HCT116 (cell line): ENCODE measurements around the gene GALNT18. TPM values are rescaled to one million over a fixed set of nuclear protein-coding genes. Genes with fewer than 3 reads are reported as not detected.

Experiments used
- ATAC-seq: fragments of 200-7000 bp; cut with Tn5 transposase; 2 replicates; pipeline ENCODE4 v1.9.1; 2020; ENCODE audit warnings: mild to moderate bottlenecking, moderate library complexity
- BruUV-seq: library from RNA; stranded (reverse); fragments of 400-500 nt; replicated peaks from 2 replicates; lab custom pipeline; 2021; lab: Mats Ljungman, UMichigan
- CTCF ChIA-PET: fragments of 300-600 bp; sonication (Branson Sonifier 250); formaldehyde crosslinking; loops from one replicate; lab custom pipeline; 2021; ENCODE audit warnings: antibody characterized with exemption; lab: Charles Lee
- POLR2A ChIA-PET: fragments of 300-600, 350-600 bp; sonication (Branson Sonifier 250); formaldehyde crosslinking; loops from one replicate; lab custom pipeline; 2021; ENCODE audit warnings: antibody characterized with exemption; lab: Charles Lee
- RAD21 ChIA-PET, 2 experiments: fragments of 300-600 bp; sonication (Branson Sonifier 250); formaldehyde crosslinking; loops; one replicate each; lab custom pipeline; 2023; ENCODE audit warnings: low total read pairs in 2 of 2; ENCODE audit not compliant: uncharacterized antibody in 2 of 2, unreplicated experiment in 2 of 2, low non-redundant PET in 1 of 2; lab: Charles Lee
- DNase-seq: peaks from one replicate; pipeline ENCODE4 v3.0.0-alpha.2; 2010; ENCODE audit warnings: low read depth, low spot score
- H2AFZ ChIP-seq: fragments of 200-600 bp; shearing (Covaris generic), sonication (generic); 2 replicates; pipeline ENCODE4 v1.6.1; 2017; ENCODE audit warnings: low read depth, mixed run types, mixed read lengths, antibody characterized with exemption, low read length; ENCODE audit not compliant: poor library complexity, severe bottlenecking
- H3K27ac ChIP-seq: 2 replicates; pipeline ENCODE4 v1.5.1; 2012; ENCODE audit warnings: low read depth, low read length
- H3K27me3 ChIP-seq: fragments of 200-600 bp; sonication (generic); 2 replicates; pipeline ENCODE4 v1.6.1; 2016; ENCODE audit warnings: mixed run types, low read length, mixed read lengths; ENCODE audit not compliant: insufficient read depth
- H3K36me3 ChIP-seq, 2 experiments: fragments of 200-500 bp in 1 of 2; fragments of 200-600 bp in 1 of 2; sonication (Bioruptor generic) in 1 of 2; sonication (generic) in 1 of 2; 2 replicates each; pipeline versions ENCODE4 v1.5.1 to v1.6.1; 2014 to 2016; ENCODE audit warnings: low read length in 2 of 2, inconsistent platforms in 1 of 2, mixed read lengths in 1 of 2, mixed run types in 1 of 2; ENCODE audit not compliant: insufficient read depth in 2 of 2, control insufficient read depth in 1 of 2
- H3K4me1 ChIP-seq, 2 experiments: fragments of 200-600 bp in 1 of 2; sonication (generic) in 1 of 2; 2 replicates each; pipeline versions ENCODE4 v1.5.1 to v1.6.1; 2012 to 2017; ENCODE audit warnings: low read length in 2 of 2, inconsistent platforms in 1 of 2, mild to moderate bottlenecking in 1 of 2, mixed read lengths in 1 of 2, mixed run types in 1 of 2, moderate library complexity in 1 of 2; ENCODE audit not compliant: insufficient read depth in 2 of 2, control insufficient read depth in 1 of 2
- H3K4me2 ChIP-seq: fragments of 200-600 bp; sonication (generic); 2 replicates; pipeline ENCODE4 v1.6.1; 2017; ENCODE audit warnings: mixed run types, low read length, mixed read lengths
- H3K4me3 ChIP-seq, 2 experiments: fragments of 200-600 bp in 1 of 2; sonication (generic) in 1 of 2; replicated peaks in 1 of 2; 2 replicates each; pipeline ENCODE4 v1.5.1; 2011 to 2016; ENCODE audit warnings: low read length in 2 of 2, control low read depth in 1 of 2, low read depth in 1 of 2, mild to moderate bottlenecking in 1 of 2, mixed read lengths in 1 of 2, mixed run types in 1 of 2
- H3K79me2 ChIP-seq: fragments of 200-600 bp; sonication (generic); 2 replicates; pipeline ENCODE4 v1.6.1; 2017; ENCODE audit warnings: mild to moderate bottlenecking, mixed run types, low read length, moderate library complexity, mixed read lengths; ENCODE audit not compliant: insufficient read depth
- H3K9ac ChIP-seq: fragments of 200-600 bp; sonication (generic); 2 replicates; pipeline ENCODE4 v1.6.1; 2016; ENCODE audit warnings: low read length, mixed read lengths
- H3K9me2 ChIP-seq: fragments of 200-600 bp; sonication (generic), shearing (Covaris generic); 2 replicates; pipeline ENCODE4 v1.6.1; 2017; ENCODE audit warnings: mixed run types, mild to moderate bottlenecking, moderate library complexity; ENCODE audit not compliant: insufficient read depth
- H3K9me3 ChIP-seq, 2 experiments: fragments of 200-500 bp in 1 of 2; fragments of 200-600 bp in 1 of 2; sonication (Bioruptor generic) in 1 of 2; sonication (generic) in 1 of 2; 2 replicates each; pipeline ENCODE4 v1.6.1; 2014 to 2017; ENCODE audit warnings: low read length in 2 of 2, mixed read lengths in 2 of 2, inconsistent platforms in 1 of 2, low read depth in 1 of 2, mild to moderate bottlenecking in 1 of 2, mixed run types in 1 of 2, moderate library complexity in 1 of 2; ENCODE audit not compliant: control insufficient read depth in 1 of 2, insufficient read depth in 1 of 2
- H4K20me1 ChIP-seq: fragments of 200-600 bp; sonication (generic), shearing (Covaris generic); 2 replicates; pipeline ENCODE4 v1.6.1; 2017; ENCODE audit warnings: mixed run types, mild to moderate bottlenecking, moderate library complexity; ENCODE audit not compliant: insufficient read depth
- CBX3 ChIP-seq: IDR thresholded peaks from 2 replicates; pipeline ENCODE4 v1.6.1; 2012; ENCODE audit warnings: low read depth
- CEBPB ChIP-seq: IDR thresholded peaks from 2 replicates; pipeline ENCODE4 v1.6.1; 2012; ENCODE audit warnings: low read depth
- EGR1 ChIP-seq: IDR thresholded peaks from 2 replicates; pipeline ENCODE4 v1.6.1; 2012; ENCODE audit warnings: low read depth
- EZH2 ChIP-seq: fragments of 200-600 bp; sonication (generic); IDR thresholded peaks from 2 replicates; pipeline ENCODE4 v1.6.1; 2017; ENCODE audit warnings: antibody characterized with exemption, mixed run types
- POLR2AphosphoS5 ChIP-seq: IDR thresholded peaks from 2 replicates; pipeline ENCODE4 v1.6.1; 2011; ENCODE audit warnings: mild to moderate bottlenecking, low read depth, low read length, moderate library complexity
- SP1 ChIP-seq: IDR thresholded peaks from 2 replicates; pipeline ENCODE4 v1.6.1; 2012; ENCODE audit warnings: low read depth
- TCF7L2 ChIP-seq: IDR thresholded peaks from 2 replicates; pipeline ENCODE4 v1.7.0; 2011; ENCODE audit warnings: borderline replicate concordance, inconsistent platforms; ENCODE audit not compliant: insufficient read depth, insufficient read length; ENCODE audit errors: extremely low read depth
- YY1 ChIP-seq: IDR thresholded peaks from 2 replicates; pipeline ENCODE4 v1.6.1; 2011; ENCODE audit warnings: low read length, low read depth, moderate library complexity, mild to moderate bottlenecking; ENCODE audit not compliant: insufficient replicate concordance; ENCODE audit errors: extremely low read depth
- ZFX ChIP-seq: fragments of 450-650 bp; IDR thresholded peaks from 2 replicates; pipeline ENCODE4 v1.6.1; 2017
- ZNF274 ChIP-seq: fragments of 200-500 bp; sonication (Bioruptor generic); IDR thresholded peaks from 2 replicates; pipeline ENCODE4 v1.6.1; 2014; ENCODE audit warnings: mild to moderate bottlenecking, low read depth, low read length, inconsistent platforms
- intact Hi-C: fragments of 100-400 bp; cut with micrococcal nuclease; formaldehyde crosslinking; loops from 2 replicates; pipeline ENCODE4 v1.10.0; 2022
- total RNA-seq: library from RNA; stranded (reverse); gene quantifications from one replicate; pipeline ENCODE4 v1.2.1, GENCODE V29; 2021; ENCODE audit not compliant: unreplicated experiment
- TF ChIP-seq, protein P1 (sequence below): IDR thresholded peaks from 2 replicates; pipeline ENCODE4 v1.6.1; 2012; ENCODE audit warnings: low read depth
- TF ChIP-seq, protein P2 (sequence below): IDR thresholded peaks from 2 replicates; pipeline ENCODE4 v1.6.1; 2011; ENCODE audit warnings: mild to moderate bottlenecking, low read length, moderate library complexity; ENCODE audit not compliant: insufficient replicate concordance; ENCODE audit errors: extremely low read depth

Gene GALNT18
- total RNA-seq, 1 experiment from 2014 or later: 19.9 TPM

DNA sequence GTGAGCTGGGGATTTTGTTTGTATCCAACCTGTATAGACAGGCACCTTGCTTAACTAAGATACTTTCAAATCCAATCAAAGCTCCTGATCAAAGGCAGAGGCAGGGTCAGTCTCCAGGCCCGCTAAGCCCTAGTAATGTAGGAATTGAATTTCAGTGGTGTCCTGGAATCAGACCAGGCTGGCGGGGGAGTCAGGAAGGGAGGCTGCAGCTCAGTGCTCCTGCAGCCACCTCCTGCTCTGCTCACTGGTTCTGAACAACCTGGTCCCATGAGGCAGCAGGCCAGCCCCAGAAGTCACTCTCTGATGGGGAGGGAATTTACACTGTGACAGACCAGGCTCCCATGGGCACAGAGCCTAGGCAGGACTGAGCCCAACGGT lies 38.5 kb upstream of the GALNT18 start:
- Histone ChIP-seq H3K4me2 (no peak overlapping the region), H3K27ac (no peak overlapping the region), H4K20me1 (no peaks in the 10 kb centered on the region), H3K9me3 (no peaks in the 10 kb centered on the region), H3K9ac (no peak overlapping the region), H3K79me2 (no peaks in the 10 kb centered on the region), H3K27me3 (no peaks in the 10 kb centered on the region), H3K4me1 (no peaks in the 10 kb centered on the region), H2AFZ (no peak overlapping the region), H3K36me3 (no peaks in the 10 kb centered on the region), H3K9me2 (no peaks in the 10 kb centered on the region), H3K4me3 (no peak overlapping the region)
- TF ChIP-seq CBX3 (no peak), ZNF274 (no peak), YY1 (no peak), CEBPB (no peak), POLR2AphosphoS5 (no peak), EGR1 (no peak), TCF7L2 (no peak), ZFX (no peak), SP1 (no peak), EZH2 (no peak)
- TF ChIP-seq, protein P1, sequence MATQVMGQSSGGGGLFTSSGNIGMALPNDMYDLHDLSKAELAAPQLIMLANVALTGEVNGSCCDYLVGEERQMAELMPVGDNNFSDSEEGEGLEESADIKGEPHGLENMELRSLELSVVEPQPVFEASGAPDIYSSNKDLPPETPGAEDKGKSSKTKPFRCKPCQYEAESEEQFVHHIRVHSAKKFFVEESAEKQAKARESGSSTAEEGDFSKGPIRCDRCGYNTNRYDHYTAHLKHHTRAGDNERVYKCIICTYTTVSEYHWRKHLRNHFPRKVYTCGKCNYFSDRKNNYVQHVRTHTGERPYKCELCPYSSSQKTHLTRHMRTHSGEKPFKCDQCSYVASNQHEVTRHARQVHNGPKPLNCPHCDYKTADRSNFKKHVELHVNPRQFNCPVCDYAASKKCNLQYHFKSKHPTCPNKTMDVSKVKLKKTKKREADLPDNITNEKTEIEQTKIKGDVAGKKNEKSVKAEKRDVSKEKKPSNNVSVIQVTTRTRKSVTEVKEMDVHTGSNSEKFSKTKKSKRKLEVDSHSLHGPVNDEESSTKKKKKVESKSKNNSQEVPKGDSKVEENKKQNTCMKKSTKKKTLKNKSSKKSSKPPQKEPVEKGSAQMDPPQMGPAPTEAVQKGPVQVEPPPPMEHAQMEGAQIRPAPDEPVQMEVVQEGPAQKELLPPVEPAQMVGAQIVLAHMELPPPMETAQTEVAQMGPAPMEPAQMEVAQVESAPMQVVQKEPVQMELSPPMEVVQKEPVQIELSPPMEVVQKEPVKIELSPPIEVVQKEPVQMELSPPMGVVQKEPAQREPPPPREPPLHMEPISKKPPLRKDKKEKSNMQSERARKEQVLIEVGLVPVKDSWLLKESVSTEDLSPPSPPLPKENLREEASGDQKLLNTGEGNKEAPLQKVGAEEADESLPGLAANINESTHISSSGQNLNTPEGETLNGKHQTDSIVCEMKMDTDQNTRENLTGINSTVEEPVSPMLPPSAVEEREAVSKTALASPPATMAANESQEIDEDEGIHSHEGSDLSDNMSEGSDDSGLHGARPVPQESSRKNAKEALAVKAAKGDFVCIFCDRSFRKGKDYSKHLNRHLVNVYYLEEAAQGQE: no peak
- TF ChIP-seq, protein P2, sequence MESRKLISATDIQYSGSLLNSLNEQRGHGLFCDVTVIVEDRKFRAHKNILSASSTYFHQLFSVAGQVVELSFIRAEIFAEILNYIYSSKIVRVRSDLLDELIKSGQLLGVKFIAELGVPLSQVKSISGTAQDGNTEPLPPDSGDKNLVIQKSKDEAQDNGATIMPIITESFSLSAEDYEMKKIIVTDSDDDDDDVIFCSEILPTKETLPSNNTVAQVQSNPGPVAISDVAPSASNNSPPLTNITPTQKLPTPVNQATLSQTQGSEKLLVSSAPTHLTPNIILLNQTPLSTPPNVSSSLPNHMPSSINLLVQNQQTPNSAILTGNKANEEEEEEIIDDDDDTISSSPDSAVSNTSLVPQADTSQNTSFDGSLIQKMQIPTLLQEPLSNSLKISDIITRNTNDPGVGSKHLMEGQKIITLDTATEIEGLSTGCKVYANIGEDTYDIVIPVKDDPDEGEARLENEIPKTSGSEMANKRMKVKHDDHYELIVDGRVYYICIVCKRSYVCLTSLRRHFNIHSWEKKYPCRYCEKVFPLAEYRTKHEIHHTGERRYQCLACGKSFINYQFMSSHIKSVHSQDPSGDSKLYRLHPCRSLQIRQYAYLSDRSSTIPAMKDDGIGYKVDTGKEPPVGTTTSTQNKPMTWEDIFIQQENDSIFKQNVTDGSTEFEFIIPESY: no peak
- intact Hi-C loops: no loop called here
- DNase-seq: no peak
- RAD21 ChIA-PET: no interaction called here
- ATAC-seq: no peak
- POLR2A ChIA-PET: no interaction called here
- CTCF ChIA-PET: interaction anchor here (0.9 kb wide), 1 partner anchor 10 kb away, joined by 3 read pairs; no protein-coding TSS in a partner anchor
- no TSS peak for BruUV-seq
